Measurements from ENCODE around the gene INSR.

DNA sequence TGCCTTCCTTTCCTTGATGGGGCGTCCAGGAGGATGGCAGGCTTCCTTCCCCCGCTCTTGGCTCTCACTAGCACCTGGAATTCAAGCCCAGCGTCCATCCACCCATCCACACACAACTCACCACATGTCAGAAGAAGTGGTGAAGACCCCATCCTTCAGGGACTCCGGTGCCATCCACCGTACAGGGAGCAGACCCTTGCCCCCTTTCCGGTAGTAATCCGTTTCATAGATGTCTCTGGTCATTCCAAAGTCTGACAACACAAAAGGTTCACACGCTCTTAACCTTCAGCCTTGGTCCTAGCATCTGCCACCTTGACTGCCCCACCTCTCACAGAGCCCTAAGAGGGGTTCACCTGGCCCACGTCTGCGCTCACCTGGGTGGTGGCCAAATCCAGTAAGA is 173.7 kb downstream of the INSR start:
- TF ChIP-seq CTCF (IDR thresholded peaks at IDR 0.05; ENCODE audit: borderline replicate concordance, extremely low read depth, low read length, poor library complexity, severe bottlenecking) (no peak), EZH2 (IDR thresholded peaks at IDR 0.05; ENCODE audit: borderline replicate concordance, low read depth, low read length, severe bottlenecking) (no peak)

Measured in DND-41 (cell line).